Upper lobe of right lung (tissue), 1 donor: ENCODE measurements around the gene CLDN34. TPM values are rescaled to one million over a fixed set of nuclear protein-coding genes. Genes with fewer than 3 reads are reported as not detected.
A peak's percentile ranks its signal among the peaks of the same experiment; 100 is the strongest.

Source experiments
- ATAC-seq: fragments of 200-7000 bp; cut with Tn5 transposase; one replicate; pipeline ENCODE4 v1.9.1; 2020; ENCODE audit warnings: mild to moderate bottlenecking, moderate library complexity
- DNase-seq: peaks from one replicate; pipeline ENCODE4 v3.0.0-alpha.2; 2020
- H3K27ac ChIP-seq: fragments of 200-600 bp; one replicate; pipeline ENCODE4 v1.8.0; 2022
- H3K27me3 ChIP-seq: fragments of 200-600 bp; one replicate; pipeline ENCODE4 v1.8.0; 2022; ENCODE audit warnings: mild to moderate bottlenecking
- H3K36me3 ChIP-seq: fragments of 200-600 bp; one replicate; pipeline ENCODE4 v1.8.0; 2022
- H3K4me1 ChIP-seq: fragments of 200-600 bp; one replicate; pipeline ENCODE4 v1.8.0; 2022
- H3K4me3 ChIP-seq: fragments of 200-600 bp; one replicate; pipeline ENCODE4 v1.8.0; 2022; ENCODE audit warnings: mild to moderate bottlenecking
- H3K9me3 ChIP-seq: fragments of 200-600 bp; one replicate; pipeline ENCODE4 v1.8.0; 2022
- CTCF ChIP-seq: fragments of 200-600 bp; IDR thresholded peaks from one replicate; pipeline ENCODE4 v1.8.0; 2022; ENCODE audit warnings: antibody characterized with exemption
- intact Hi-C: fragments of 100-400 bp; cut with DNase I; formaldehyde crosslinking; loops from one replicate; pipeline ENCODE4 v1.11.0; 2022
- total RNA-seq: library from RNA; stranded (reverse); fragmentation: NEBNext Ultra II Directional; extraction: Animal tissue kit (Norgen Biotek cat#: 25700); gene quantifications from one replicate; pipeline ENCODE4 v1.2.1, GENCODE V29; 2021
- donor health status: DM: no; HTN: yes; CAD: no; lungs with severe emphysema.

Gene CLDN34
- total RNA-seq, 1 donor from 2014 or later: 0.55 TPM

GRCh38 chrX:10006086-10006485, 38.9 kb downstream of the CLDN34 start:
- Histone ChIP-seq H3K36me3 (no peaks in the 10 kb centered on the region), H3K27ac (no peak overlapping the region), H3K4me1 (no peaks in the 10 kb centered on the region), H3K9me3 (no peaks in the 10 kb centered on the region), H3K4me3 (no peak overlapping the region), H3K27me3 (no peaks in the 10 kb centered on the region)
- ATAC-seq (no peak), DNase-seq (no peak)
- no peak for TF ChIP-seq CTCF
- intact Hi-C loops: no loop called here

GRCh38 chrX:10006770-10007169, 39.6 kb downstream of the CLDN34 start:
- H3K36me3 ChIP-seq: no peaks in the 10 kb centered on the region
- H3K27ac ChIP-seq: no peak overlapping the region
- no peak for TF ChIP-seq CTCF
- DNase-seq (no peak), ATAC-seq (no peak)
- no peaks in the 10 kb centered on the region for H3K27me3 ChIP-seq
- peaks cover 2% of the 10 kb centered on the region for H3K4me1 ChIP-seq
- intact Hi-C loops: no loop called here
- no peaks in the 10 kb centered on the region for H3K9me3 ChIP-seq
- H3K4me3 ChIP-seq: no peak overlapping the region

- H3K9me3 ChIP-seq: no peaks in the 10 kb centered on the region
- intact Hi-C loops: no loop called here
- no peak overlapping the region for H3K27ac ChIP-seq
- TF ChIP-seq CTCF: no peak
- DNase-seq (no peak), ATAC-seq (peak; percentile 43)
- H3K36me3 ChIP-seq: no peaks in the 10 kb centered on the region
- no peak overlapping the region for H3K4me3 ChIP-seq
- no peaks in the 10 kb centered on the region for H3K27me3 ChIP-seq
- H3K4me1 ChIP-seq: peaks cover 11% of the 10 kb centered on the region
Measured at GRCh38 chrX:10007621-10008020, 40.5 kb downstream of the CLDN34 start.

GRCh38 chrX:10008483-10009056, 41.4 kb downstream of the CLDN34 start:
- ATAC-seq (no peak), DNase-seq (no peak)
- intact Hi-C loops: no loop called here
- Histone ChIP-seq H3K4me1 (peaks cover 13% of the 10 kb centered on the region), H3K9me3 (no peaks in the 10 kb centered on the region), H3K27ac (no peak overlapping the region), H3K4me3 (no peak overlapping the region), H3K27me3 (no peaks in the 10 kb centered on the region), H3K36me3 (no peaks in the 10 kb centered on the region)
- TF ChIP-seq CTCF: no peak

- DNase-seq: no peak
- no peak overlapping the region for H3K4me3 ChIP-seq
- intact Hi-C loops: no loop called here
- H3K4me1 ChIP-seq: peaks cover 13% of the 10 kb centered on the region
- H3K36me3 ChIP-seq: no peaks in the 10 kb centered on the region
- H3K27me3 ChIP-seq: no peaks in the 10 kb centered on the region
- H3K27ac ChIP-seq: no peak overlapping the region
- no peak for TF ChIP-seq CTCF
- H3K9me3 ChIP-seq: no peaks in the 10 kb centered on the region
- ATAC-seq: no peak
Measured at GRCh38 chrX:10009741-10010140, 42.6 kb downstream of the CLDN34 start.

GRCh38 chrX:10010686-10011085, 43.5 kb downstream of the CLDN34 start:
- Histone ChIP-seq H3K27me3 (no peaks in the 10 kb centered on the region), H3K27ac (no peak overlapping the region), H3K4me3 (no peak overlapping the region), H3K36me3 (no peaks in the 10 kb centered on the region), H3K9me3 (no peaks in the 10 kb centered on the region), H3K4me1 (peaks cover 13% of the 10 kb centered on the region)
- TF ChIP-seq CTCF: no peak
- no peak for DNase-seq
- ATAC-seq: no peak
- intact Hi-C loops: no loop called here
